HG02943 (cell line): Measurements from ENCODE around the gene ROBO3.

Experiments used
- ATAC-seq: cut with Tn5 transposase; IDR thresholded peaks from one replicate; pipeline ENCODE4 v1.9.1; 2021; ENCODE audit warnings: mild to moderate bottlenecking, low read depth, moderate library complexity; ENCODE audit not compliant: unreplicated experiment

The ROBO3 gene

DNA sequence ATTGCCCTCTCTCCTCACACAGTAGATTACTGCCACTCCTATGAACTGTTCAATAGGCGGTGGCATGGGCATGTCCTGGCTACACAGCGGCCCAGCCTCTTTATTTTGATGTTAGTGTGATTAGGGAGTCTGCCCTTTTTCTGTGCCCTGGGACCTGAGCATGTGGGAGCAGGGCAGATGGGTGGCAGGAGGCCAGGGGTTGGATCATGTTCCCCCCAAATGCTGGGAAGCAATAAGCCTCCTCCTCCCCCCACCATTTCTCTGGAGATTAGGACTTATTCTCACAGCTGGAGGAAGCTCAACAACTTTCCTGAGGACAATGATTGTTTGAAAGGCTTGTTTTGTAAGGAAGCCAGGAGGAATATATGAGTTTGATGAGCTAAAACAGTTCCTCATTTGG lies 54.7 kb downstream of the ROBO3 start:
- ATAC-seq = no peak

- ATAC-seq = no peak
Observed at GRCh38 chr11:124920356-124920755, 55.1 kb downstream of the ROBO3 start.

DNA sequence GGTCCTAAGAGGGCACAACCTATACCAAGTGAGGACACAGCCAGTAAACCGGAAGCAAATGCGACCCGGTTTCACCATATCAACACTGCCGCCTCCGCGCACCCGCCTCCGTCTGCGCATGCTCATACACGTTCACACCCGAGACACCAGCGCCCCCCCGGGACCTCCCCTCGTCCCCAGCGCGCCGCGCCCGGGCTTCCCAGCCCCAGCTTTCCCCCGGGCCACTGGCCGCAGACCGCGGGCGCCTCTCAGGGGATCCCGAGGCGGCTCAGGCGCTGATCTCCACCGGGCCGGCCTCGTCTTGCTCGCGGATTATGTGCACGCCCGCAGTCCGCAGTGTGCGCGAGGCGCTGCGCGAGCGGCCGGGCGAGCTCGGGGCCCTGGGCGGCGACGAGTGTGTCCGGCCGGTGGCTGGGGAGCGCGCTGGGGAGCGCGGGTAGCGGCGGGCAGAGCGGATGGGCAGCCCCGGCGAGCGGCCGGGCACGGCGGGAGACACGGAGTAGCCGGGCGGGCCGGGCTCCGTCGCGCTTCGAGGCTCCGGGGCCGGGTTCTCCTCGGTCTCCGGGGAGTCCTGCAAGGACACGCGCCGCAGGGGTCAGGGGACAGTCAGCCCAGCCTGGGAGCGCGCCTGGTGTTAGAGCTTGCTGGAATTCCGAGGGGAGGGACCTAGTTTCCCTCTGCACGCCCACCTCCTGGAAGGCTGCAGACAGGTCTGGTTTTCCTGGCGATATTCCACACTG lies 55.8 kb downstream of the ROBO3 start:
- no peak for ATAC-seq

DNA sequence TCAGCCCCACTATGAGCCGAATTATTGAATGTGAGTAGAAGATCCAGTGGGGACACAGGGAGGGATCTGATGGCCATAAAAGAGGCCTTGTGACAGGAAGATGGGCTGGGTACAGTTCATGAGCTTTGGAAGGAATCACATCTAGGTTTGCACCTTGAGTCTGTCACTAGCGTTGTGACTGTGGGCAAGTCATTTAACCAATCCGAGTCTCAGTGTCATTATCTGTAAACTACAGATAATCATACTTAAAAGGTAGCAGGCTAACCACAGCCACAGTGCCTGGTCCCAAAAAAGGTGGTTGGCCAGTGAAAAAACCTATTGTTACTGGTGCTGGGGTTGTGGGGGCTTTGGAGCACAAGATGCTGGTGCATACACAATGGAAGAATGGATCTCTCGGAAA lies 57.6 kb downstream of the ROBO3 start:
- ATAC-seq = no peak

DNA sequence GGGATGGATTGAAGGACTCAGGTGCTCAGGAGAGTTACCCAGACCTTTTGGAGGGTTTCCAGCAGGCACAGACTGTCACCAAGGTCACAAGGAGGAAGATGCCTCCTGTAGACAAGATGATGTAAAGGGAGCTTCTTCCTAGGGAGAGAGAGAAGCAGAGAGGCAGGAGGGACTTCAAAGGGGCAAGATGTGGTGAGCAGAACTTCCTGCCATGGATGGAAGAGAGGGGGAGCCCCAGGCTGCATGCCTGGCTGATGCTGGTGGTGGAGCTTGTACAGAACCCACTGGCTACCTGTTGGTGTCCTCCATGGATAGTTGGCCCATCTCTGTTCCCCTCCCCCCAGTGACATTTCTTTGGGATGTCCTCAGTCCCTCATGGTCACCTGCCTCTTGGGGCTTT lies 58.1 kb downstream of the ROBO3 start:
- ATAC-seq = no peak

GRCh38 chr11:124928942-124929665 lies 63.9 kb downstream of the ROBO3 start:
- no peak for ATAC-seq

DNA sequence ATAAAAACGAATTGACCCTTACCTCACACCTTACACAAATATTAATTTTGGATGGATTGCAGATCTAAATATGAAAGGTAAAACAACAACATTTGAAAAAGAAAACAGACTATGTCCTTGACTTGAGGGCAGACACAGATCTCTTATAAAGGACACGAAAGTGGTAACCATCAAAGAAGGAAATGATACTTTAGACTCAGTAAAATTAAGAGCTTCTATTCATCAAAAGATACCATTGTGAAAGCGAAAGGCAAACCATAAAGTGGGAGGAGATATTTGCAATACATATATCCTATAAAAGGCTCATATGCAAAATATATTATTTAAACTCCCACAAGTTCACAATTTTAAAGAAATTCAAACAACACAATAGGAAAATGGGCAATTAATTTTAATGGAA lies 65.6 kb downstream of the ROBO3 start:
- no peak for ATAC-seq
